ENCODE results near the gene RIPOR2. TPM values are rescaled to one million over a fixed set of nuclear protein-coding genes. Genes with fewer than 3 reads are reported as not detected.

RIPOR2 gene
- total and polyA plus RNA-seq, 2 experiments from 2014 or later, result 9.5 to 22.5 TPM

GRCh38 chr6:24763578-24763977, 172.2 kb downstream of the RIPOR2 start:
- Histone ChIP-seq H2AFZ (no peak overlapping the region), H3F3A (replicated peaks; ENCODE audit: low read depth) (no peaks in the 10 kb centered on the region), H3K4me3 (no peak overlapping the region), H3K36me3 (ENCODE audit: insufficient read depth) (no peaks in the 10 kb centered on the region), H3K4me2 (no peak overlapping the region), H3K79me2 (replicated peaks; ENCODE audit: insufficient read depth) (no peaks in the 10 kb centered on the region), H4K20me1 (replicated peaks; ENCODE audit: insufficient read depth) (no peaks in the 10 kb centered on the region), H3K27me3 (ENCODE audit: insufficient read depth) (no peaks in the 10 kb centered on the region), H3K27ac (ENCODE audit: low read depth) (no peak overlapping the region), H3K4me1 (ENCODE audit: insufficient read depth) (no peaks in the 10 kb centered on the region), H3K9me2 (ENCODE audit: insufficient read depth) (peaks cover 4% of the 10 kb centered on the region; the same call in 1 of the 2 replicates)
- TF ChIP-seq ZNF331 (CRISPR knock-in tag; IDR thresholded peaks at IDR 0.05; ENCODE audit: low read depth), result no peak
- TF ChIP-seq ZNF114 (CRISPR knock-in tag; IDR thresholded peaks at IDR 0.05), result no peak
- TF ChIP-seq STAT1 (IDR thresholded peaks at IDR 0.05; ENCODE audit: unreplicated experiment), result no peak
- no peak for TF ChIP-seq CTCF (conservative IDR thresholded peaks at IDR 0.05; ENCODE audit: low read depth in 2 of 2)
- no peak for TF ChIP-seq NANOG (IDR thresholded peaks at IDR 0.05; ENCODE audit: borderline replicate concordance)
- TF ChIP-seq CREB1 (CRISPR knock-in tag; IDR thresholded peaks at IDR 0.05; ENCODE audit: low read depth), result no peak
- Mint-ChIP-seq H3K36me3 (ENCODE audit: low read depth) (no peaks in the 10 kb centered on the region; the same call in 2 of the 3 replicates), H3K4me3 (no peak overlapping the region), H3K9me3 (no peaks in the 10 kb centered on the region), H3K27me3 (ENCODE audit: insufficient read depth, low read depth, poor library complexity) (peaks cover 2% of the 10 kb centered on the region), H3K4me1 (peaks cover 5% of the 10 kb centered on the region; the same call in 2 of the 3 replicates), H3K27ac (no peak overlapping the region)
- no peak for DNase-seq (ENCODE audit: low spot score)
- no peak for ATAC-seq

- H3K27me3 Mint-ChIP-seq (ENCODE audit: insufficient read depth, low read depth, poor library complexity), result peaks cover 2% of the 10 kb centered on the region
- ATAC-seq (no peak), DNase-seq (ENCODE audit: low spot score) (no peak)
- Histone ChIP-seq H4K20me1 (replicated peaks; ENCODE audit: insufficient read depth) (no peaks in the 10 kb centered on the region), H3K27ac (ENCODE audit: low read depth) (no peak overlapping the region), H3K4me3 (no peak overlapping the region), H3K79me2 (replicated peaks; ENCODE audit: insufficient read depth) (no peaks in the 10 kb centered on the region), H3K4me2 (no peak overlapping the region), H3F3A (replicated peaks; ENCODE audit: low read depth) (no peaks in the 10 kb centered on the region), H3K36me3 (ENCODE audit: insufficient read depth) (no peaks in the 10 kb centered on the region), H3K9me2 (ENCODE audit: insufficient read depth) (peaks cover 4% of the 10 kb centered on the region; the same call in 1 of the 2 replicates), H3K4me1 (ENCODE audit: insufficient read depth) (peaks cover 4% of the 10 kb centered on the region; the same call in 1 of the 2 replicates), H2AFZ (peak overlapping the region; percentile 85), H3K27me3 (ENCODE audit: insufficient read depth) (no peaks in the 10 kb centered on the region)
- H3K36me3 Mint-ChIP-seq (ENCODE audit: low read depth), result no peaks in the 10 kb centered on the region; the same call in 2 of the 3 replicates
- peaks cover 5% of the 10 kb centered on the region; the same call in 2 of the 3 replicates for H3K4me1 Mint-ChIP-seq
- H3K4me3 Mint-ChIP-seq, result no peak overlapping the region; the same call in 2 of the 3 replicates
- H3K9me3 Mint-ChIP-seq, result no peaks in the 10 kb centered on the region
- H3K27ac Mint-ChIP-seq, result no peak overlapping the region
- TF ChIP-seq ZNF114 (CRISPR knock-in tag; IDR thresholded peaks at IDR 0.05) (no peak), CTCF (conservative IDR thresholded peaks at IDR 0.05; ENCODE audit: low read depth in 2 of 2) (no peak), EZH2 (IDR thresholded peaks at IDR 0.05; ENCODE audit: low read depth, unreplicated experiment) (no peak), ZNF462 (CRISPR knock-in tag; IDR thresholded peaks at IDR 0.05) (no peak), CREB1 (CRISPR knock-in tag; IDR thresholded peaks at IDR 0.05; ENCODE audit: low read depth) (no peak), ETS1 (IDR thresholded peaks at IDR 0.05) (no peak), EZH2phosphoT487 (IDR thresholded peaks at IDR 0.05; ENCODE audit: unreplicated experiment) (no peak)
Measured at GRCh38 chr6:24761851-24762250, 173.9 kb downstream of the RIPOR2 start.

Data from GM23338 (cell line).